K562 (cell line): ENCODE data around the gene SNRNP200. TPM values are rescaled to one million over a fixed set of nuclear protein-coding genes. Genes with fewer than 3 reads are reported as not detected.
"Not testable (repeated sequence)": the region's sequence is repeated elsewhere in the genome, so short reads cannot be mapped to it uniquely, and the experiment has no call there.

Source experiments
- ATAC-seq: fragments of 200-7000 bp; cut with Tn5 transposase; 3 replicates; pipeline ENCODE4 v1.9.1; 2020; ENCODE audit warnings: moderate library complexity
- BruUV-seq: library from RNA; stranded (reverse); fragments of 400-500 nt; replicated peaks from 2 replicates; lab custom pipeline; 2021; lab: Mats Ljungman, UMichigan
- CTCF ChIA-PET: fragments of 300-600 bp; formaldehyde crosslinking; extraction: SDS; loops from one replicate; lab custom pipeline; 2021; ENCODE audit warnings: low intra/inter-chr PET ratio; lab: Yijun Ruan, JAX
- POLR2A ChIA-PET: fragments of 300-600, 350-650 bp; sonication (Branson Sonifier 250); formaldehyde crosslinking; extraction: SDS; loops from one replicate; lab custom pipeline; 2021; ENCODE audit warnings: antibody characterized with exemption, inconsistent platforms; lab: Yijun Ruan, JAX
- DNase-seq, 4 experiments: peaks; one replicate each; pipeline versions ENCODE4 v3.0.0 to v3.0.0-alpha.2; 2011 to 2018; ENCODE audit warnings: low spot score in 3 of 4, mixed read lengths in 3 of 4; ENCODE audit errors: extremely low read depth in 1 of 4
- FAIRE-seq: peaks from 2 replicates; lab custom pipeline; 2011; peaks lifted over from hg19 to GRCh38; lab: Jason Lieb, UNC
- H2AFZ ChIP-seq: 2 replicates; pipeline ENCODE4 v1.6.0; 2011; ENCODE audit warnings: low read depth, low read length, control low read depth, inconsistent platforms
- H3K27ac ChIP-seq: fragments of 200-600 bp; 3 replicates; pipeline ENCODE4 v1.8.0; 2011; ENCODE audit warnings: low read depth, mild to moderate bottlenecking, control low read depth, inconsistent platforms, low read length, moderate library complexity, mixed read lengths; ENCODE audit errors: extremely low read depth
- H3K27me3 ChIP-seq, 2 experiments: fragments of 300-600 bp in 1 of 2; 2 replicates in 1 of 2; 3 replicates in 1 of 2; pipeline versions ENCODE4 v1.6.0 to v1.8.0; 2011; ENCODE audit warnings: inconsistent platforms in 2 of 2, low read length in 2 of 2, mild to moderate bottlenecking in 1 of 2, mixed read lengths in 1 of 2, moderate library complexity in 1 of 2; ENCODE audit not compliant: control insufficient read depth in 2 of 2, insufficient read depth in 2 of 2
- H3K36me3 ChIP-seq: fragments of 300-600 bp; 3 replicates; pipeline ENCODE4 v1.8.0; 2011; ENCODE audit warnings: mild to moderate bottlenecking, low read length, inconsistent platforms; ENCODE audit not compliant: control insufficient read depth, insufficient read depth
- H3K4me1 ChIP-seq, 2 experiments: fragments of 200-600 bp in 1 of 2; replicated peaks in 1 of 2; 2 replicates in 1 of 2; 3 replicates in 1 of 2; pipeline versions ENCODE4 v1.5.1 to v1.8.0; 2011; ENCODE audit warnings: inconsistent platforms in 2 of 2, low read length in 2 of 2, mild to moderate bottlenecking in 1 of 2, mixed read lengths in 1 of 2, moderate library complexity in 1 of 2; ENCODE audit not compliant: control insufficient read depth in 2 of 2, insufficient read depth in 2 of 2
- H3K4me2 ChIP-seq: 2 replicates; pipeline ENCODE4 v1.6.1; 2011; ENCODE audit warnings: low read length, control low read depth, inconsistent platforms, mixed read lengths; ENCODE audit not compliant: insufficient read depth
- H3K4me3 ChIP-seq: fragments of 200-600 bp; sonication (generic), shearing (Covaris generic); 2 replicates; pipeline ENCODE4 v1.5.1; 2016; ENCODE audit warnings: control low read depth, inconsistent platforms
- H3K79me2 ChIP-seq: fragments of 200-600 bp; 3 replicates; pipeline ENCODE4 v1.8.0; 2011; ENCODE audit warnings: low read length, inconsistent platforms; ENCODE audit not compliant: control insufficient read depth, insufficient read depth
- H3K9ac ChIP-seq, 2 experiments: 2 replicates each; pipeline versions ENCODE4 v1.6.0 to v1.6.1; 2011; ENCODE audit warnings: low read depth in 2 of 2, low read length in 2 of 2, control low read depth in 1 of 2, inconsistent platforms in 1 of 2, mild to moderate bottlenecking in 1 of 2, mixed read lengths in 1 of 2; ENCODE audit not compliant: insufficient read depth in 1 of 2
- H3K9me1 ChIP-seq: one replicate; pipeline ENCODE4 v1.6.0; 2011; ENCODE audit warnings: inconsistent platforms, mild to moderate bottlenecking, low read length, moderate library complexity; ENCODE audit not compliant: control insufficient read depth, insufficient read depth
- H3K9me3 ChIP-seq: replicated peaks from 2 replicates; pipeline ENCODE4 v1.5.1; 2011; ENCODE audit warnings: low read depth, low read length, inconsistent platforms; ENCODE audit not compliant: control insufficient read depth, insufficient read depth
- H4K20me1 ChIP-seq: replicated peaks from 2 replicates; pipeline ENCODE4 v1.6.1; 2011; ENCODE audit warnings: low read length, inconsistent platforms, mixed read lengths; ENCODE audit not compliant: control insufficient read depth, insufficient read depth
- CEBPG ChIP-seq, 3 experiments: fragments of 200-800 bp in 1 of 3; sonication (Bioruptor generic) in 1 of 3; sonication (generic) in 1 of 3; formaldehyde crosslinking in 1 of 3; IDR thresholded peaks in 2 of 3; conservative IDR thresholded peaks in 1 of 3; 2 replicates each; pipeline versions ENCODE4 v1.6.1 to v1.8.0; 2016 to 2022; ENCODE audit warnings: missing compliant biosample characterization in 2 of 3, missing genetic modification characterization in 2 of 3, mild to moderate bottlenecking in 1 of 3, missing genetic modification reagents in 1 of 3
- WGBS: fragments of 100-300 bp; shearing (Covaris generic); methylation state at CpG from one replicate; pipeline ENCODE4 v1.1.6; 2016; ENCODE audit warnings: low coverage, mixed read lengths; ENCODE audit not compliant: insufficient coverage; ENCODE audit errors: missing lambda C conversion rate; 5-methylcytosine and 5-hydroxymethylcytosine counted together
- in situ Hi-C: fragments of 300-500 bp; cut with MboI; formaldehyde crosslinking; loops from 4 replicates; pipeline ENCODE4 v1.15.0; 2018; ENCODE audit warnings: inconsistent platforms, mixed read lengths
- intact Hi-C: fragments of 100-400 bp; cut with micrococcal nuclease; formaldehyde crosslinking; loops from 2 replicates; pipeline ENCODE4 v1.14.2; 2022
- polyA plus RNA-seq, 8 experiments: library from polyadenylated mRNA; depleted of rRNA in 4 of 8; stranded (reverse) in 5 of 8; unstranded in 3 of 8; fragments of >200 nt; fragmentation: Nextera tagmentation in 2 of 8; fragmentation: Illumina TruSeq in 1 of 8; extraction: Ambion mirVana in 2 of 8; extraction: Trizol in 1 of 8; gene quantifications; 2 replicates each; pipeline versions ENCODE4 v1.2.1 to v1.2.3, GENCODE V29; 2011 to 2014; ENCODE audit warnings: inconsistent platforms in 1 of 8, missing spikeins in 1 of 8
- total RNA-seq, 7 experiments: library from RNA; depleted of rRNA in 6 of 7; stranded (reverse); fragments of >200 nt in 6 of 7; fragmentation: Illumina TruSeq in 2 of 7; extraction: Trizol in 2 of 7; gene quantifications; 2 replicates each; pipeline versions ENCODE4 v1.2.1 to v1.2.3, GENCODE V29; 2011 to 2021; ENCODE audit warnings: low replicate concordance in 1 of 7
- TF ChIP-seq, protein P1 (sequence below), 2 experiments: fragments of 450-650 bp in 1 of 2; sonication (generic) in 1 of 2; formaldehyde crosslinking in 1 of 2; IDR thresholded peaks in 1 of 2; conservative IDR thresholded peaks in 1 of 2; 2 replicates each; pipeline versions ENCODE4 v1.6.1 to v1.8.1; 2016 to 2023; ENCODE audit warnings: mild to moderate bottlenecking in 2 of 2, moderate library complexity in 2 of 2, inconsistent platforms in 1 of 2, missing genetic modification reagents in 1 of 2

Gene SNRNP200
- total and polyA plus RNA-seq, 9 of the 15 experiments (the other 6 are each of a cell fraction or from before 2014, with no cell fraction given) = 76.1 to 231 (median 155) TPM

DNA sequence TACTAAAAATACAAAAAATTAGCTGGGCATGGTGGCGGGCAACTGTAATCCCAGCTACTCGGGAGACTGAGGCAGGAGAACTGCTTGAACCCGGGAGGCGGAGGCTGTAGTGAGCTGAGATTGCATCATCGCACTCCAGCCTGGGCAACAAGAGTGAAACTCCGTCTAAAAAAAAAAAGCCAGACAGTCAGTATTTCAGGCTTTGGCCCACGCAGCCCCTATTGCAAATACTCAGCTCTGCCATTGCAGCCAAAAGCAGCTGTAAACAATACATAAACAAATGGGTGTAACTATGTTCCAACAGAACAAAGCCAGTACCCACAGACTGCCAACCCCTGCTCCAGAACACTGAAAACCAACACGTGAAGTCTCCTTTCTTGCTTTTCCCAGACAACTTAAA lies 11.1 kb downstream of the SNRNP200 start:
- H3K4me3 ChIP-seq; H3K4me2 ChIP-seq; ATAC-seq; H3K27me3 ChIP-seq; CTCF ChIA-PET; intact Hi-C loops; DNase-seq; BruUV-seq; H3K79me2 ChIP-seq; H3K9ac ChIP-seq; in situ Hi-C loops; H2AFZ ChIP-seq; H3K9me1 ChIP-seq; H3K27ac ChIP-seq; FAIRE-seq; H4K20me1 ChIP-seq; H3K4me1 ChIP-seq; H3K9me3 ChIP-seq; TF ChIP-seq CEBPG (CRISPR knock-in tag; IDR thresholded peaks at IDR 0.05): not testable (repeated sequence)
- 93% methylated on average over 8 of the region's 8 CpGs for WGBS
- TF ChIP-seq, protein P1, sequence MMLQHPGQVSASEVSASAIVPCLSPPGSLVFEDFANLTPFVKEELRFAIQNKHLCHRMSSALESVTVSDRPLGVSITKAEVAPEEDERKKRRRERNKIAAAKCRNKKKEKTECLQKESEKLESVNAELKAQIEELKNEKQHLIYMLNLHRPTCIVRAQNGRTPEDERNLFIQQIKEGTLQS (IDR thresholded peaks at IDR 0.05) = peak; percentile 50; the same call in 1 of the 2 replicates
- TF ChIP-seq, protein P1 (CRISPR knock-in tag; conservative IDR thresholded peaks at IDR 0.05) = not testable (repeated sequence)
- TF ChIP-seq CEBPG (tag; conservative IDR thresholded peaks at IDR 0.05 in 1 of 2, IDR thresholded peaks at IDR 0.05 in 1 of 2) = peak in 1 of 2 experiments; percentile 42; a peak in 1 of 4 replicates
- peaks cover 98% of the 10 kb centered on the region for H3K36me3 ChIP-seq
- POLR2A ChIA-PET = interaction anchor here (0.6 to 2.1 kb wide), 4 partner anchors 11 to 96 kb away, joined by 3 to 8 read pairs (median 5); partner anchors contain the start of gene SNRNP200
